ENCODE measurements around the gene BUD13. TPM values are rescaled to one million over a fixed set of nuclear protein-coding genes. Genes with fewer than 3 reads are reported as not detected.

The BUD13 gene
- polyA plus RNA-seq, 1 of the 3 experiments (the other 2 are of a cell fraction): 15.5 TPM

DNA sequence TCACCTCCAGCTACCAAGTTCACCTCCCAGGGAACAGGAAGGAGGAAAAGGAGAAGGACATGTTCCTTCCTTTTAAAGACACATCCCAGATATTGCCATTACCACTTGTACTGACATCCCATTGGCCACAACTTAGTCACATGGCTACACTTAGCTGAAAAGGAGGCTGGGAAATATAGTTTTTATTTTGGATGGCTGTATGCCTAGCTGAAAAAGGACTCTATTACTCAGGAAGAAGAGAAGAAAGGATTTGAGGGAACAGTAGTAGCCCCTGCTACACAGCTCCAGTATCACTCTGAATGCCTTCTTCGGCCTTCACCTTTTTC lies 20.9 kb upstream of the BUD13 start:
- 100% methylated on average over 1 of the region's 1 CpG for WGBS (ENCODE audit: low lambda C conversion rate)
- H3K27me3 ChIP-seq (ENCODE audit: insufficient read depth): no peaks in the 10 kb centered on the region
- no peak overlapping the region for H3K4me2 ChIP-seq
- H3K79me2 ChIP-seq (ENCODE audit: insufficient read depth): no peaks in the 10 kb centered on the region
- no peaks in the 10 kb centered on the region for H3K9me2 ChIP-seq
- POLR2A ChIA-PET: no interaction called here
- H4K20me1 ChIP-seq (ENCODE audit: insufficient read depth): no peaks in the 10 kb centered on the region
- no peak overlapping the region for H3K9ac ChIP-seq
- no peak overlapping the region for H3K4me3 ChIP-seq (ENCODE audit: low read depth in 2 of 2, low read length in 1 of 2)
- TF ChIP-seq USF2 (IDR thresholded peaks at IDR 0.05; ENCODE audit: borderline replicate concordance, low read depth, low read length) (no peak), USF1 (IDR thresholded peaks at IDR 0.05; ENCODE audit: borderline replicate concordance, low read depth) (peak; percentile 85), MXI1 (IDR thresholded peaks at IDR 0.05; ENCODE audit: low read depth, low read length) (no peak)
- H3F3A ChIP-seq (replicated peaks; ENCODE audit: insufficient read depth): peaks cover 11% of the 10 kb centered on the region
- CTCF ChIA-PET: interaction anchor here (0.7 to 11.4 kb wide), 5 partner anchors 43 to 438 kb away, joined by 3 to 268 read pairs (median 8); partner anchors contain the start of genes APOA1, PCSK7 and SIK3
- DNase-seq: peak; percentile 27
- H3K9me3 ChIP-seq: no peaks in the 10 kb centered on the region
- H2AFZ ChIP-seq (ENCODE audit: low read depth): peak overlapping the region; percentile 73
- H3K36me3 ChIP-seq (replicated peaks in 1 of 2; ENCODE audit: control insufficient read depth in 1 of 2, insufficient read depth in 2 of 2, low read length in 1 of 2): no peaks in the 10 kb centered on the region
- peak overlapping the region in 1 of 2 experiments; percentile 44; a peak in 2 of 4 replicates for H3K27ac ChIP-seq (ENCODE audit: low read depth in 2 of 2, low read length in 1 of 2)
- H3K4me1 ChIP-seq (ENCODE audit: control insufficient read depth in 1 of 2, insufficient read depth in 2 of 2, low read depth in 1 of 2, low read length in 1 of 2): peaks cover 8% of the 10 kb centered on the region in 2 experiments; a peak in 2 of 4 replicates

GRCh38 chr11:116792869-116793771 lies 20.3 kb upstream of the BUD13 start:
- ChIA-PET POLR2A (no interaction called here), CTCF (interaction anchor here (0.7 to 11.4 kb wide), 6 partner anchors 23 to 439 kb away, joined by 3 to 268 read pairs (median 12); partner anchors contain the start of genes APOA1, PCSK7 and SIK3)
- no peaks in the 10 kb centered on the region for H4K20me1 ChIP-seq (ENCODE audit: insufficient read depth)
- H3K79me2 ChIP-seq (ENCODE audit: insufficient read depth): no peaks in the 10 kb centered on the region
- H3K27ac ChIP-seq (ENCODE audit: low read depth in 2 of 2, low read length in 1 of 2): peak overlapping the region in 1 of 2 experiments; percentile 44; a peak in 2 of 4 replicates
- no peak for DNase-seq
- H3K9ac ChIP-seq: no peak overlapping the region
- H3K27me3 ChIP-seq (ENCODE audit: insufficient read depth): no peaks in the 10 kb centered on the region
- peaks cover 11% of the 10 kb centered on the region for H3F3A ChIP-seq (replicated peaks; ENCODE audit: insufficient read depth)
- peaks cover 8 to 12% of the 10 kb centered on the region in 2 experiments; a peak in 2 of 4 replicates for H3K4me1 ChIP-seq (ENCODE audit: control insufficient read depth in 1 of 2, insufficient read depth in 2 of 2, low read depth in 1 of 2, low read length in 1 of 2)
- peak overlapping the region; percentile 73 for H2AFZ ChIP-seq (ENCODE audit: low read depth)
- H3K9me2 ChIP-seq: no peaks in the 10 kb centered on the region
- no peaks in the 10 kb centered on the region for H3K9me3 ChIP-seq
- WGBS (ENCODE audit: low lambda C conversion rate): 67% methylated on average over 8 of the region's 8 CpGs
- H3K36me3 ChIP-seq (replicated peaks in 1 of 2; ENCODE audit: control insufficient read depth in 1 of 2, insufficient read depth in 2 of 2, low read length in 1 of 2): no peaks in the 10 kb centered on the region
- H3K4me3 ChIP-seq (ENCODE audit: low read depth in 2 of 2, low read length in 1 of 2): no peak overlapping the region
- H3K4me2 ChIP-seq: no peak overlapping the region
- TF ChIP-seq SMC3 (IDR thresholded peaks at IDR 0.05; ENCODE audit: low read depth, low read length): no peak
- TF ChIP-seq NFIC (IDR thresholded peaks at IDR 0.05; ENCODE audit: borderline replicate concordance): 0 out of 2 replicates have a peak, but pooled peaks have one; percentile 17
- TF ChIP-seq ELF1 (IDR thresholded peaks at IDR 0.05): no peak
- no peak for TF ChIP-seq RCOR1 (IDR thresholded peaks at IDR 0.05; ENCODE audit: low read length)
- no peak for TF ChIP-seq RXRA (IDR thresholded peaks at IDR 0.05; ENCODE audit: borderline replicate concordance, low read depth)
- TF ChIP-seq YY1 (IDR thresholded peaks at IDR 0.05; ENCODE audit: low read depth): no peak
- TF ChIP-seq TAF1 (IDR thresholded peaks at IDR 0.05; ENCODE audit: borderline replicate concordance, low read depth, low read length): no peak
- no peak for TF ChIP-seq NRF1 (IDR thresholded peaks at IDR 0.05; ENCODE audit: low read depth, low read length)
- TF ChIP-seq, protein P1, sequence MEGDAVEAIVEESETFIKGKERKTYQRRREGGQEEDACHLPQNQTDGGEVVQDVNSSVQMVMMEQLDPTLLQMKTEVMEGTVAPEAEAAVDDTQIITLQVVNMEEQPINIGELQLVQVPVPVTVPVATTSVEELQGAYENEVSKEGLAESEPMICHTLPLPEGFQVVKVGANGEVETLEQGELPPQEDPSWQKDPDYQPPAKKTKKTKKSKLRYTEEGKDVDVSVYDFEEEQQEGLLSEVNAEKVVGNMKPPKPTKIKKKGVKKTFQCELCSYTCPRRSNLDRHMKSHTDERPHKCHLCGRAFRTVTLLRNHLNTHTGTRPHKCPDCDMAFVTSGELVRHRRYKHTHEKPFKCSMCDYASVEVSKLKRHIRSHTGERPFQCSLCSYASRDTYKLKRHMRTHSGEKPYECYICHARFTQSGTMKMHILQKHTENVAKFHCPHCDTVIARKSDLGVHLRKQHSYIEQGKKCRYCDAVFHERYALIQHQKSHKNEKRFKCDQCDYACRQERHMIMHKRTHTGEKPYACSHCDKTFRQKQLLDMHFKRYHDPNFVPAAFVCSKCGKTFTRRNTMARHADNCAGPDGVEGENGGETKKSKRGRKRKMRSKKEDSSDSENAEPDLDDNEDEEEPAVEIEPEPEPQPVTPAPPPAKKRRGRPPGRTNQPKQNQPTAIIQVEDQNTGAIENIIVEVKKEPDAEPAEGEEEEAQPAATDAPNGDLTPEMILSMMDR (IDR thresholded peaks at IDR 0.05): no peak
- TF ChIP-seq EP300 (IDR thresholded peaks at IDR 0.05; ENCODE audit: borderline replicate concordance in 1 of 2, low read depth in 1 of 2, low read length in 1 of 2): no peak
- no peak for TF ChIP-seq SIN3A (IDR thresholded peaks at IDR 0.05; ENCODE audit: borderline replicate concordance, low read depth, low read length)
- TF ChIP-seq FOSL2 (IDR thresholded peaks at IDR 0.05; ENCODE audit: borderline replicate concordance, low read depth): peak; percentile 74; the same call in 1 of the 2 replicates
- no peak for TF ChIP-seq TEAD4 (IDR thresholded peaks at IDR 0.05; ENCODE audit: borderline replicate concordance, insufficient read depth)
- TF ChIP-seq, protein P2, sequence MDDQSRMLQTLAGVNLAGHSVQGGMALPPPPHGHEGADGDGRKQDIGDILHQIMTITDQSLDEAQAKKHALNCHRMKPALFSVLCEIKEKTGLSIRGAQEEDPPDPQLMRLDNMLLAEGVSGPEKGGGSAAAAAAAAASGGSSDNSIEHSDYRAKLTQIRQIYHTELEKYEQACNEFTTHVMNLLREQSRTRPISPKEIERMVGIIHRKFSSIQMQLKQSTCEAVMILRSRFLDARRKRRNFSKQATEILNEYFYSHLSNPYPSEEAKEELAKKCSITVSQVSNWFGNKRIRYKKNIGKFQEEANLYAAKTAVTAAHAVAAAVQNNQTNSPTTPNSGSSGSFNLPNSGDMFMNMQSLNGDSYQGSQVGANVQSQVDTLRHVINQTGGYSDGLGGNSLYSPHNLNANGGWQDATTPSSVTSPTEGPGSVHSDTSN (IDR thresholded peaks at IDR 0.05): peak; percentile 45
- TF ChIP-seq TCF12 (IDR thresholded peaks at IDR 0.05): peak; percentile 45

Data from SK-N-SH (cell line).